ENCODE results near the gene CTXN3.
A peak's percentile ranks its signal among the peaks of the same experiment; 100 is the strongest.

CTXN3 gene

GRCh38 chr5:127612441-127613141, 36.3 kb upstream of the CTXN3 start:
- H3K4me1 ChIP-seq (ENCODE audit: insufficient read depth, low read length, severe bottlenecking), result peaks cover 38% of the 10 kb centered on the region
- H3K36me3 ChIP-seq (ENCODE audit: insufficient read depth, low read length), result no peaks in the 10 kb centered on the region
- no peak overlapping the region for H3K4me2 ChIP-seq (ENCODE audit: low read length)
- no peak overlapping the region for H2AFZ ChIP-seq (ENCODE audit: low read length)
- no peaks in the 10 kb centered on the region for H3K79me2 ChIP-seq (ENCODE audit: insufficient read depth, low read length)
- no peaks in the 10 kb centered on the region for H3K9me3 ChIP-seq (ENCODE audit: low read length)
- H3K9me2 ChIP-seq (ENCODE audit: low read depth, low read length), result no peaks in the 10 kb centered on the region
- H3K27ac ChIP-seq (ENCODE audit: low read depth, low read length, poor library complexity, severe bottlenecking), result no peak overlapping the region
- no peak overlapping the region for H3K4me3 ChIP-seq (ENCODE audit: low read depth, low read length, poor library complexity, severe bottlenecking)
- TF ChIP-seq EZH2 (IDR thresholded peaks at IDR 0.05; ENCODE audit: borderline replicate concordance, low read length) (no peak), CTCF (IDR thresholded peaks at IDR 0.05; ENCODE audit: low read length) (no peak)
- no peaks in the 10 kb centered on the region for H3F3A ChIP-seq (ENCODE audit: insufficient read depth, low read length)
- no peaks in the 10 kb centered on the region for H3K27me3 ChIP-seq (ENCODE audit: insufficient read depth, low read length)
- no peak overlapping the region for H3K9ac ChIP-seq (ENCODE audit: low read length)
- no peaks in the 10 kb centered on the region for H4K20me1 ChIP-seq (ENCODE audit: insufficient read depth, low read length)

DNA sequence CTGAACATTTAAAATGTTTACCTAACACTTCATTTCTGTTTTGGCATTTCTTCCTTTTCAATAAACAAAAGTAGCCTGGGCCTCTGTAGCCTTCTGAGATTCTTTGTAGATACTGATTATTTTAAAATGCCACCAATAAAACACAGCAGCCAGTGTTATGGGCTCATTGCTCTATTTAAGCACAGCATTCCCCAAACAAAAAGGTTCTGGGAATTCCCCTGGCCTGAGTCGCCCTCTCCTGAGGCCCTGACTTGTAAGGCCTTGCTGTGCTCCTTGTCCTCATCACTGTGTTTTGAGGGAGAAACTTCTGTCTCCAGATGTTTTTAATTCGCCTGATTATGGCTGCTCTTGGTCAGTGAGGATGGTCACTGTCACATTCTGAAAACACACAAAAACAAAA, 33.0 kb upstream of the CTXN3 start:
- no peak overlapping the region for H3K9ac ChIP-seq (ENCODE audit: low read length)
- peaks cover 10% of the 10 kb centered on the region for H3K4me1 ChIP-seq (ENCODE audit: insufficient read depth, low read length, severe bottlenecking)
- H4K20me1 ChIP-seq (ENCODE audit: insufficient read depth, low read length), result no peaks in the 10 kb centered on the region
- H3K4me3 ChIP-seq (ENCODE audit: low read depth, low read length, poor library complexity, severe bottlenecking), result no peak overlapping the region
- H3K27ac ChIP-seq (ENCODE audit: low read depth, low read length, poor library complexity, severe bottlenecking), result no peak overlapping the region
- TF ChIP-seq EZH2 (IDR thresholded peaks at IDR 0.05; ENCODE audit: borderline replicate concordance, low read length) (no peak), CTCF (IDR thresholded peaks at IDR 0.05; ENCODE audit: low read length) (no peak)
- no peaks in the 10 kb centered on the region for H3K79me2 ChIP-seq (ENCODE audit: insufficient read depth, low read length)
- H3K36me3 ChIP-seq (ENCODE audit: insufficient read depth, low read length), result no peaks in the 10 kb centered on the region
- 0 out of 2 replicates have a peak overlapping the region, but pooled peaks have one; percentile 34 for H2AFZ ChIP-seq (ENCODE audit: low read length)
- no peaks in the 10 kb centered on the region for H3F3A ChIP-seq (ENCODE audit: insufficient read depth, low read length)
- no peaks in the 10 kb centered on the region for H3K9me3 ChIP-seq (ENCODE audit: low read length)
- no peaks in the 10 kb centered on the region for H3K27me3 ChIP-seq (ENCODE audit: insufficient read depth, low read length)
- H3K9me2 ChIP-seq (ENCODE audit: low read depth, low read length), result no peaks in the 10 kb centered on the region
- no peak overlapping the region for H3K4me2 ChIP-seq (ENCODE audit: low read length)

DNA sequence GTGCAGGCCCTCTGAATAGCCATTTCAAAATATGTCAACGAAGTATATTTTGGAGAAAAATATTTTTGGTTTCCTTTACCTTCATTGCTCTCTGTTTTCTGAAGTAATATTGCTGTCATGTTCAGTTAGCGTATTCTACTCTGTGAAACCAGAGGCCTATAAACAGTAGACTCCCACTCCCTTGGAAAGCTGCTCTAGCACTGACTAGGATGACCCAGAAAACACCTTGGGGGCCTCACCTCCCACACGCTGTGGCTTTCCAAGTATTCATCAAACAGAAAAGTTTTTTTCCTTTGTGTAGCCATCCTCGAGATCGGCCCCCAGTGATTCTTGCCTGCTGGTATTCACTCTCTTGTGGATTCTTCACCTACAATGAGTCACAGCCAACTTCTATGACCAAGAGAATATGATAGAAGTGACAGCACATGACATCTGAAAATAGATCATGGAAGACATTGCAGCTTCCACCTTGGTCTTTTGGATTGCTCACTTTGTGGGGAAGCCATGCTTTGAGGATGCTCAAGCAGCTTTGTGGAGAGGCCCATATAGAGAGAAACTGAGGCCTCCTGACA, 28.9 kb upstream of the CTXN3 start:
- H3K9ac ChIP-seq (ENCODE audit: low read length), result no peak overlapping the region
- no peak overlapping the region for H3K4me3 ChIP-seq (ENCODE audit: low read depth, low read length, poor library complexity, severe bottlenecking)
- no peak overlapping the region for H3K27ac ChIP-seq (ENCODE audit: low read depth, low read length, poor library complexity, severe bottlenecking)
- no peak overlapping the region for H2AFZ ChIP-seq (ENCODE audit: low read length)
- no peaks in the 10 kb centered on the region for H3K27me3 ChIP-seq (ENCODE audit: insufficient read depth, low read length)
- TF ChIP-seq EZH2 (IDR thresholded peaks at IDR 0.05; ENCODE audit: borderline replicate concordance, low read length) (no peak), CTCF (IDR thresholded peaks at IDR 0.05; ENCODE audit: low read length) (no peak)
- H3K4me1 ChIP-seq (ENCODE audit: insufficient read depth, low read length, severe bottlenecking), result peaks cover 10% of the 10 kb centered on the region
- no peak overlapping the region for H3K4me2 ChIP-seq (ENCODE audit: low read length)
- H4K20me1 ChIP-seq (ENCODE audit: insufficient read depth, low read length), result no peaks in the 10 kb centered on the region
- no peaks in the 10 kb centered on the region for H3K9me2 ChIP-seq (ENCODE audit: low read depth, low read length)
- no peaks in the 10 kb centered on the region for H3K9me3 ChIP-seq (ENCODE audit: low read length)
- H3F3A ChIP-seq (ENCODE audit: insufficient read depth, low read length), result no peaks in the 10 kb centered on the region
- H3K36me3 ChIP-seq (ENCODE audit: insufficient read depth, low read length), result no peaks in the 10 kb centered on the region
- no peaks in the 10 kb centered on the region for H3K79me2 ChIP-seq (ENCODE audit: insufficient read depth, low read length)
